H9 (cell line): ENCODE data around the gene WDR59. TPM values are rescaled to one million over a fixed set of nuclear protein-coding genes. Genes with fewer than 3 reads are reported as not detected.
A peak's percentile ranks its signal among the peaks of the same experiment; 100 is the strongest.

ENCODE experiments used
- DNase-seq: peaks from one replicate; pipeline ENCODE4 v3.0.0-alpha.2; 2017
- H2AFZ ChIP-seq: one replicate; pipeline ENCODE4 v1.6.1; 2013; ENCODE audit warnings: mild to moderate bottlenecking, low read length, control low read depth, moderate library complexity
- H2AK5ac ChIP-seq: 2 replicates; pipeline ENCODE4 v1.6.1; 2013; ENCODE audit warnings: low read length, control low read depth, mixed read lengths; ENCODE audit not compliant: insufficient read length
- H2BK120ac ChIP-seq: one replicate; pipeline ENCODE4 v1.6.1; 2013; ENCODE audit warnings: low read depth, mild to moderate bottlenecking, low read length, control low read depth, inconsistent platforms; ENCODE audit not compliant: poor library complexity, severe bottlenecking
- H2BK12ac ChIP-seq: 2 replicates; pipeline ENCODE4 v1.6.1; 2013; ENCODE audit warnings: low read length, control low read depth, mixed read lengths, low read depth; ENCODE audit not compliant: insufficient read length
- H2BK15ac ChIP-seq: 2 replicates; pipeline ENCODE4 v1.6.1; 2013; ENCODE audit warnings: low read depth, low read length, control low read depth
- H2BK20ac ChIP-seq: one replicate; pipeline ENCODE4 v1.6.1; 2013; ENCODE audit warnings: low read depth, mild to moderate bottlenecking, low read length, control low read depth, inconsistent platforms; ENCODE audit not compliant: poor library complexity, severe bottlenecking
- H2BK5ac ChIP-seq: 2 replicates; pipeline ENCODE4 v1.6.1; 2013; ENCODE audit warnings: low read length, control low read depth, mixed read lengths; ENCODE audit not compliant: insufficient read length
- H3K14ac ChIP-seq: 2 replicates; pipeline ENCODE4 v1.6.1; 2013; ENCODE audit warnings: low read length, control low read depth; ENCODE audit not compliant: insufficient read depth
- H3K18ac ChIP-seq: 2 replicates; pipeline ENCODE4 v1.6.1; 2013; ENCODE audit warnings: low read depth, mild to moderate bottlenecking, mixed read lengths, low read length, control low read depth; ENCODE audit not compliant: insufficient read length
- H3K23ac ChIP-seq: 2 replicates; pipeline ENCODE4 v1.6.1; 2013; ENCODE audit warnings: low read length, control low read depth, mixed read lengths, low read depth; ENCODE audit not compliant: insufficient read length
- H3K23me2 ChIP-seq: 2 replicates; pipeline ENCODE4 v1.6.1; 2013; ENCODE audit warnings: low read depth, mild to moderate bottlenecking, mixed read lengths, low read length, control low read depth; ENCODE audit not compliant: insufficient read length, poor library complexity, severe bottlenecking
- H3K27ac ChIP-seq: 2 replicates; pipeline ENCODE4 v1.5.1; 2013; ENCODE audit warnings: low read length, control low read depth, mixed read lengths, low read depth; ENCODE audit not compliant: insufficient read length
- H3K27me3 ChIP-seq: 2 replicates; pipeline ENCODE4 v1.6.1; 2013; ENCODE audit warnings: low read length, control low read depth, inconsistent platforms; ENCODE audit not compliant: insufficient read depth
- H3K4ac ChIP-seq: 2 replicates; pipeline ENCODE4 v1.6.1; 2013; ENCODE audit warnings: low read depth, mild to moderate bottlenecking, control low read depth, inconsistent platforms, low read length, moderate library complexity
- H3K4me1 ChIP-seq: 2 replicates; pipeline ENCODE4 v1.6.1; 2013; ENCODE audit warnings: low read length, control low read depth, inconsistent platforms; ENCODE audit not compliant: insufficient read depth
- H3K4me2 ChIP-seq: 2 replicates; pipeline ENCODE4 v1.6.1; 2013; ENCODE audit warnings: low read length, control low read depth, mixed read lengths; ENCODE audit not compliant: insufficient read length, insufficient read depth
- H3K56ac ChIP-seq: 2 replicates; pipeline ENCODE4 v1.6.1; 2013; ENCODE audit warnings: low read depth, mild to moderate bottlenecking, mixed read lengths, low read length, control low read depth; ENCODE audit not compliant: insufficient read length
- H3K79me1 ChIP-seq: 2 replicates; pipeline ENCODE4 v1.6.1; 2013; ENCODE audit warnings: low read depth, mild to moderate bottlenecking, moderate library complexity, low read length, control low read depth, inconsistent platforms; ENCODE audit not compliant: insufficient read depth, poor library complexity, severe bottlenecking
- H3K79me2 ChIP-seq: 2 replicates; pipeline ENCODE4 v1.6.1; 2013; ENCODE audit warnings: low read length, control low read depth, inconsistent platforms; ENCODE audit not compliant: insufficient read depth
- H3K9ac ChIP-seq: 2 replicates; pipeline ENCODE4 v1.6.1; 2013; ENCODE audit warnings: low read length, control low read depth, mixed read lengths; ENCODE audit not compliant: insufficient read length; ENCODE audit errors: extremely low read depth
- H3K9me3 ChIP-seq: one replicate; pipeline ENCODE4 v1.6.1; 2013; ENCODE audit warnings: low read depth, low read length, inconsistent platforms; ENCODE audit not compliant: control insufficient read depth
- H3T11ph ChIP-seq: one replicate; pipeline ENCODE4 v1.6.1; 2013; ENCODE audit warnings: mild to moderate bottlenecking, low read length, control low read depth, inconsistent platforms
- H4K20me1 ChIP-seq: one replicate; pipeline ENCODE4 v1.6.1; 2013; ENCODE audit not compliant: control insufficient read depth, insufficient read length, insufficient read depth
- H4K5ac ChIP-seq: 2 replicates; pipeline ENCODE4 v1.6.1; 2013; ENCODE audit warnings: low read depth, mild to moderate bottlenecking, mixed read lengths, low read length, control low read depth; ENCODE audit not compliant: insufficient read length
- H4K8ac ChIP-seq: replicated peaks from 2 replicates; pipeline ENCODE4 v1.6.1; 2013; ENCODE audit warnings: low read length, control low read depth, mixed read lengths, low read depth; ENCODE audit not compliant: insufficient read length
- H4K91ac ChIP-seq: 2 replicates; pipeline ENCODE4 v1.6.1; 2013; ENCODE audit warnings: low read depth, mild to moderate bottlenecking, moderate library complexity, mixed read lengths, low read length, control low read depth; ENCODE audit not compliant: insufficient read length
- H3K27ac Mint-ChIP-seq, 3 experiments: 2 replicates in 2 of 3; 3 replicates in 1 of 3; pipeline ENCODE4 v1.8.0; 2020 to 2021; ENCODE audit warnings: mixed read lengths in 3 of 3, mild to moderate bottlenecking in 1 of 3, moderate library complexity in 1 of 3
- H3K27me3 Mint-ChIP-seq: 2 replicates; pipeline ENCODE4 v1.8.0; 2021; ENCODE audit warnings: low read depth, mild to moderate bottlenecking, moderate library complexity, mixed read lengths
- H3K36me3 Mint-ChIP-seq, 3 experiments: 2 replicates in 2 of 3; 3 replicates in 1 of 3; pipeline ENCODE4 v1.8.0; 2020 to 2021; ENCODE audit warnings: low read depth in 3 of 3, mixed read lengths in 3 of 3; ENCODE audit not compliant: insufficient read depth in 1 of 3
- H3K4me1 Mint-ChIP-seq, 2 experiments: 2 replicates each; pipeline ENCODE4 v1.8.0; 2020; ENCODE audit warnings: mixed read lengths in 2 of 2
- H3K4me3 Mint-ChIP-seq, 2 experiments: 2 replicates in 1 of 2; 3 replicates in 1 of 2; pipeline ENCODE4 v1.8.0; 2020 to 2021; ENCODE audit warnings: mild to moderate bottlenecking in 2 of 2, mixed read lengths in 2 of 2, moderate library complexity in 1 of 2
- H3K9me3 Mint-ChIP-seq, 2 experiments: 2 replicates in 1 of 2; 3 replicates in 1 of 2; pipeline ENCODE4 v1.8.0; 2020; ENCODE audit warnings: mild to moderate bottlenecking in 2 of 2, mixed read lengths in 2 of 2, moderate library complexity in 1 of 2
- WGBS: extraction: QIAGEN DNeasy Blood & Tissue Kit; methylation state at CpG from one replicate; pipeline ENCODE4 v1.1.7; 2013; ENCODE audit warnings: missing lambda C conversion rate, low lambda C conversion rate, mixed read lengths; ENCODE audit not compliant: insufficient read length; ENCODE audit errors: extremely low coverage; 5-methylcytosine and 5-hydroxymethylcytosine counted together
- total RNA-seq: library from RNA; stranded (reverse); gene quantifications from 2 replicates; pipeline ENCODE4 v1.2.1, GENCODE V29; 2021
- TF ChIP-seq, protein P1 (sequence below): fragments of 200-600 bp; sonication (generic); conservative IDR thresholded peaks from 3 replicates; pipeline ENCODE4 v1.8.0; 2021; ENCODE audit warnings: antibody characterized with exemption, mild to moderate bottlenecking

WDR59 gene
- total RNA-seq, 1 experiment from 2014 or later: 97.5 TPM

GRCh38 chr16:74837056-74837455 lies 147.9 kb downstream of the WDR59 start:
- no peak overlapping the region for H3K18ac ChIP-seq
- DNase-seq: no peak
- peak overlapping the region; percentile 40 for H2AFZ ChIP-seq

More at GRCh38 chr16:74837056-74837455, 147.9 kb downstream of the WDR59 start:
- no peak overlapping the region for H2BK15ac ChIP-seq
- no peak overlapping the region for H2BK20ac ChIP-seq
- TF ChIP-seq, protein P1, sequence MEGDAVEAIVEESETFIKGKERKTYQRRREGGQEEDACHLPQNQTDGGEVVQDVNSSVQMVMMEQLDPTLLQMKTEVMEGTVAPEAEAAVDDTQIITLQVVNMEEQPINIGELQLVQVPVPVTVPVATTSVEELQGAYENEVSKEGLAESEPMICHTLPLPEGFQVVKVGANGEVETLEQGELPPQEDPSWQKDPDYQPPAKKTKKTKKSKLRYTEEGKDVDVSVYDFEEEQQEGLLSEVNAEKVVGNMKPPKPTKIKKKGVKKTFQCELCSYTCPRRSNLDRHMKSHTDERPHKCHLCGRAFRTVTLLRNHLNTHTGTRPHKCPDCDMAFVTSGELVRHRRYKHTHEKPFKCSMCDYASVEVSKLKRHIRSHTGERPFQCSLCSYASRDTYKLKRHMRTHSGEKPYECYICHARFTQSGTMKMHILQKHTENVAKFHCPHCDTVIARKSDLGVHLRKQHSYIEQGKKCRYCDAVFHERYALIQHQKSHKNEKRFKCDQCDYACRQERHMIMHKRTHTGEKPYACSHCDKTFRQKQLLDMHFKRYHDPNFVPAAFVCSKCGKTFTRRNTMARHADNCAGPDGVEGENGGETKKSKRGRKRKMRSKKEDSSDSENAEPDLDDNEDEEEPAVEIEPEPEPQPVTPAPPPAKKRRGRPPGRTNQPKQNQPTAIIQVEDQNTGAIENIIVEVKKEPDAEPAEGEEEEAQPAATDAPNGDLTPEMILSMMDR: no peak
- Mint-ChIP-seq H3K9me3 (no peaks in the 10 kb centered on the region), H3K36me3 (no peaks in the 10 kb centered on the region), H3K4me3 (no peak overlapping the region), H3K27me3 (no peaks in the 10 kb centered on the region; the same call in 1 of the 2 replicates), H3K27ac (no peak overlapping the region), H3K4me1 (peaks cover 13 to 15% of the 10 kb centered on the region in 2 experiments)
- H3T11ph ChIP-seq: no peak overlapping the region
- no peaks in the 10 kb centered on the region for H3K79me2 ChIP-seq
- WGBS: no CpG with 5 or more reads among the region's 4 CpGs
- no peak overlapping the region for H3K23ac ChIP-seq
- H2BK12ac ChIP-seq: no peak overlapping the region
- H3K4ac ChIP-seq: no peak overlapping the region
- no peak overlapping the region for H4K91ac ChIP-seq
- no peak overlapping the region for H3K9ac ChIP-seq
- no peak overlapping the region for H4K8ac ChIP-seq
- no peak overlapping the region for H3K14ac ChIP-seq
- H3K23me2 ChIP-seq: no peaks in the 10 kb centered on the region
- H3K79me1 ChIP-seq: no peaks in the 10 kb centered on the region
- H3K27ac ChIP-seq: no peak overlapping the region
- H3K56ac ChIP-seq: no peak overlapping the region
- no peak overlapping the region for H2BK5ac ChIP-seq
- no peaks in the 10 kb centered on the region for H4K20me1 ChIP-seq
- H3K4me2 ChIP-seq: no peak overlapping the region
- no peak overlapping the region for H4K5ac ChIP-seq
- H3K4me1 ChIP-seq: no peaks in the 10 kb centered on the region; the same call in 1 of the 2 replicates
- H3K27me3 ChIP-seq: no peaks in the 10 kb centered on the region
- H2AK5ac ChIP-seq: no peak overlapping the region
- no peaks in the 10 kb centered on the region for H3K9me3 ChIP-seq
- no peak overlapping the region for H2BK120ac ChIP-seq
